ENCODE data around the gene ASXL1. TPM values are rescaled to one million over a fixed set of nuclear protein-coding genes. Genes with fewer than 3 reads are reported as not detected.
"Not testable (repeated sequence)": the region's sequence is repeated elsewhere in the genome, so short reads cannot be mapped to it uniquely, and the experiment has no call there.

Gene ASXL1
- polyA plus RNA-seq, 1 donor (not counting 4 experiments of a cell fraction or from before 2014, with no cell fraction given), result 20.0 TPM

GRCh38 chr20:32378461-32378860 is 20.3 kb downstream of the ASXL1 start:
- TF ChIP-seq EZH2 (IDR thresholded peaks at IDR 0.05; ENCODE audit: low read length) (no peak), CTCF (optimal IDR thresholded peaks at IDR 0.05 in 1 of 3, IDR thresholded peaks at IDR 0.05 in 1 of 3, conservative IDR thresholded peaks at IDR 0.05 in 1 of 3; ENCODE audit: extremely low read depth in 1 of 3, insufficient read depth in 2 of 3, low read length in 3 of 3) (no peak)
- no peak overlapping the region for H3K4me2 ChIP-seq (ENCODE audit: control insufficient read depth, extremely low read depth, insufficient read depth, low read depth, low read length)
- dilution Hi-C loops (cut with MboI; ENCODE audit: extremely low pct_ligation_motif_present, low sequenced_read_pairs), result no loop called here

GRCh38 chr20:32380037-32380436 is 21.9 kb downstream of the ASXL1 start:
- DNase-seq (ENCODE audit: low read depth, low spot score); H3K4me3 ChIP-seq (ENCODE audit: control insufficient read depth in 2 of 3, extremely low read depth in 1 of 3, insufficient read depth in 2 of 3, low read depth in 1 of 3, low read length in 3 of 3); H3K9me3 ChIP-seq (ENCODE audit: control insufficient read depth, low read depth, low read length); H3K36me3 ChIP-seq (ENCODE audit: control insufficient read depth in 2 of 2, extremely low read depth in 1 of 2, insufficient read depth in 2 of 2, low read length in 2 of 2); H3K9ac ChIP-seq (ENCODE audit: control insufficient read depth, extremely low read depth, insufficient read depth, low read length); H2AFZ ChIP-seq (ENCODE audit: control insufficient read depth, low read length); H4K20me1 ChIP-seq (ENCODE audit: control insufficient read depth, extremely low read depth, insufficient read depth, low read length); H3K4me2 ChIP-seq (ENCODE audit: control insufficient read depth, extremely low read depth, insufficient read depth, low read depth, low read length); dilution Hi-C loops (cut with MboI; ENCODE audit: extremely low pct_ligation_motif_present, low sequenced_read_pairs); H3K79me2 ChIP-seq (ENCODE audit: control insufficient read depth, insufficient read depth, low read length); H3K27ac ChIP-seq (ENCODE audit: control insufficient read depth, insufficient read depth, low read length); H3K4me1 ChIP-seq (ENCODE audit: control insufficient read depth, extremely low read depth, insufficient read depth, low read length); H3K27me3 ChIP-seq (ENCODE audit: control insufficient read depth, extremely low read depth, insufficient read depth, low read length); FAIRE-seq; H3K9me1 ChIP-seq (ENCODE audit: control insufficient read depth, extremely low read depth, insufficient read depth, low read length): not testable (repeated sequence)

More at GRCh38 chr20:32378461-32378860, 20.3 kb downstream of the ASXL1 start:
- peaks cover 4% of the 10 kb centered on the region for H3K79me2 ChIP-seq (ENCODE audit: control insufficient read depth, insufficient read depth, low read length)
- H3K27me3 ChIP-seq (ENCODE audit: control insufficient read depth, extremely low read depth, insufficient read depth, low read length), result no peaks in the 10 kb centered on the region
- H2AFZ ChIP-seq (ENCODE audit: control insufficient read depth, low read length), result no peak overlapping the region
- no peaks in the 10 kb centered on the region for H4K20me1 ChIP-seq (ENCODE audit: control insufficient read depth, extremely low read depth, insufficient read depth, low read length)
- no peak for DNase-seq (ENCODE audit: low read depth, low spot score)
- H3K36me3 ChIP-seq (ENCODE audit: control insufficient read depth in 2 of 2, extremely low read depth in 1 of 2, insufficient read depth in 2 of 2, low read length in 2 of 2), result peaks cover 0 to 2% of the 10 kb centered on the region in 2 experiments
- no peaks in the 10 kb centered on the region for H3K4me1 ChIP-seq (ENCODE audit: control insufficient read depth, extremely low read depth, insufficient read depth, low read length)
- no peak for FAIRE-seq
- H3K9me3 ChIP-seq (ENCODE audit: control insufficient read depth, low read depth, low read length), result no peaks in the 10 kb centered on the region
- H3K9ac ChIP-seq (ENCODE audit: control insufficient read depth, extremely low read depth, insufficient read depth, low read length), result no peak overlapping the region
- no peak overlapping the region for H3K4me3 ChIP-seq (ENCODE audit: control insufficient read depth in 2 of 3, extremely low read depth in 1 of 3, insufficient read depth in 2 of 3, low read depth in 1 of 3, low read length in 3 of 3)
- no peak overlapping the region for H3K27ac ChIP-seq (ENCODE audit: control insufficient read depth, insufficient read depth, low read length)
- H3K9me1 ChIP-seq (ENCODE audit: control insufficient read depth, extremely low read depth, insufficient read depth, low read length), result no peaks in the 10 kb centered on the region

GRCh38 chr20:32380745-32381144 is 22.6 kb downstream of the ASXL1 start:
- H3K36me3 ChIP-seq (ENCODE audit: control insufficient read depth in 2 of 2, extremely low read depth in 1 of 2, insufficient read depth in 2 of 2, low read length in 2 of 2), result no peaks in the 10 kb centered on the region
- H3K27ac ChIP-seq (ENCODE audit: control insufficient read depth, insufficient read depth, low read length), result no peak overlapping the region
- H3K27me3 ChIP-seq (ENCODE audit: control insufficient read depth, extremely low read depth, insufficient read depth, low read length), result no peaks in the 10 kb centered on the region
- H3K9me1 ChIP-seq (ENCODE audit: control insufficient read depth, extremely low read depth, insufficient read depth, low read length), result no peaks in the 10 kb centered on the region
- peaks cover 10% of the 10 kb centered on the region for H3K79me2 ChIP-seq (ENCODE audit: control insufficient read depth, insufficient read depth, low read length)
- FAIRE-seq (no peak), DNase-seq (ENCODE audit: low read depth, low spot score) (no peak)
- dilution Hi-C loops (cut with MboI; ENCODE audit: extremely low pct_ligation_motif_present, low sequenced_read_pairs), result no loop called here
- H3K4me1 ChIP-seq (ENCODE audit: control insufficient read depth, extremely low read depth, insufficient read depth, low read length), result no peaks in the 10 kb centered on the region
- H3K4me3 ChIP-seq (ENCODE audit: control insufficient read depth in 2 of 3, extremely low read depth in 1 of 3, insufficient read depth in 2 of 3, low read depth in 1 of 3, low read length in 3 of 3), result no peak overlapping the region
- H3K9me3 ChIP-seq (ENCODE audit: control insufficient read depth, low read depth, low read length), result no peaks in the 10 kb centered on the region
- no peak overlapping the region for H2AFZ ChIP-seq (ENCODE audit: control insufficient read depth, low read length)
- TF ChIP-seq EZH2 (IDR thresholded peaks at IDR 0.05; ENCODE audit: low read length) (no peak), CTCF (optimal IDR thresholded peaks at IDR 0.05 in 1 of 3, IDR thresholded peaks at IDR 0.05 in 1 of 3, conservative IDR thresholded peaks at IDR 0.05 in 1 of 3; ENCODE audit: extremely low read depth in 1 of 3, insufficient read depth in 2 of 3, low read length in 3 of 3) (no peak)
- no peaks in the 10 kb centered on the region for H4K20me1 ChIP-seq (ENCODE audit: control insufficient read depth, extremely low read depth, insufficient read depth, low read length)
- H3K9ac ChIP-seq (ENCODE audit: control insufficient read depth, extremely low read depth, insufficient read depth, low read length), result no peak overlapping the region
- H3K4me2 ChIP-seq (ENCODE audit: control insufficient read depth, extremely low read depth, insufficient read depth, low read depth, low read length), result no peak overlapping the region

All from keratinocyte (primary cell).